Ishikawa (cell line): Measurements from ENCODE around the gene DKK3.
A peak's percentile ranks its signal among the peaks of the same experiment; 100 is the strongest.

Experiments
- CEBPB ChIP-seq: IDR thresholded peaks from 2 replicates; pipeline ENCODE4 v1.6.1; 2012
- CREB1 ChIP-seq: IDR thresholded peaks from 2 replicates; pipeline ENCODE4 v1.6.1; 2012; ENCODE audit warnings: low read depth
- EGR1 ChIP-seq: IDR thresholded peaks from 2 replicates; pipeline ENCODE4 v1.6.1; 2012
- EP300 ChIP-seq: IDR thresholded peaks from 2 replicates; pipeline ENCODE4 v1.6.1; 2012; ENCODE audit warnings: borderline replicate concordance
- NFIC ChIP-seq: IDR thresholded peaks from 2 replicates; pipeline ENCODE4 v1.6.1; 2012
- RAD21 ChIP-seq: IDR thresholded peaks from 2 replicates; pipeline ENCODE4 v1.6.1; 2012; ENCODE audit warnings: low read depth
- TEAD4 ChIP-seq: IDR thresholded peaks from 2 replicates; pipeline ENCODE4 v1.6.1; 2012
- YY1 ChIP-seq: IDR thresholded peaks from 2 replicates; pipeline ENCODE4 v1.6.1; 2012; ENCODE audit warnings: low read depth
- TF ChIP-seq, protein P1 (sequence below): IDR thresholded peaks from 2 replicates; pipeline ENCODE4 v1.6.1; 2012; ENCODE audit warnings: low read depth, mild to moderate bottlenecking

DNA sequence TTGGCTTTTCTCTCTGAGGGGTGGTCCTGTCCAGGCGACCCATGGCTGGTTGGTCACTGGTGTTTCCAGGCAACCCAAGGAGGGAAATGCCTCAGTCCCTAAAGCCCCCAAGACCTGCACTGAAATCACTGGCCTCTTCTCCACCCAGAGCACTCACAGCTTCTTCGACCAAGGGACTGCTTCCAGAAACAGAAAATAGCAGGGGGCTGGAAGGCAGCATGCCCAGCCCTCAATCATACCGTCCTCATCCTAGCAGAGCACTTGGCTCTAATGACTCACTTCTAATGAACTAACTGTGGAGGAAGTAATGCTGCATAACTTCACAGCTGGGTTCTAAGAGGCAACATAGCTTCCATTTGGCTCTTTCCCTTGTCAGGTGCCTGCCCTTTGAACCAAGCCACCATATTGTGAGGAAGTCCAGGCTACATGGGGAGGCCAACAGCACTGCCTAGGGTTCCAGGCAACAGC lies 27.6 kb downstream of the DKK3 start:
- no peak for TF ChIP-seq NFIC
- peak; percentile 20; the same call in 1 of the 2 replicates for TF ChIP-seq EP300
- TF ChIP-seq CEBPB = no peak
- TF ChIP-seq EGR1 = no peak
- TF ChIP-seq, protein P1, sequence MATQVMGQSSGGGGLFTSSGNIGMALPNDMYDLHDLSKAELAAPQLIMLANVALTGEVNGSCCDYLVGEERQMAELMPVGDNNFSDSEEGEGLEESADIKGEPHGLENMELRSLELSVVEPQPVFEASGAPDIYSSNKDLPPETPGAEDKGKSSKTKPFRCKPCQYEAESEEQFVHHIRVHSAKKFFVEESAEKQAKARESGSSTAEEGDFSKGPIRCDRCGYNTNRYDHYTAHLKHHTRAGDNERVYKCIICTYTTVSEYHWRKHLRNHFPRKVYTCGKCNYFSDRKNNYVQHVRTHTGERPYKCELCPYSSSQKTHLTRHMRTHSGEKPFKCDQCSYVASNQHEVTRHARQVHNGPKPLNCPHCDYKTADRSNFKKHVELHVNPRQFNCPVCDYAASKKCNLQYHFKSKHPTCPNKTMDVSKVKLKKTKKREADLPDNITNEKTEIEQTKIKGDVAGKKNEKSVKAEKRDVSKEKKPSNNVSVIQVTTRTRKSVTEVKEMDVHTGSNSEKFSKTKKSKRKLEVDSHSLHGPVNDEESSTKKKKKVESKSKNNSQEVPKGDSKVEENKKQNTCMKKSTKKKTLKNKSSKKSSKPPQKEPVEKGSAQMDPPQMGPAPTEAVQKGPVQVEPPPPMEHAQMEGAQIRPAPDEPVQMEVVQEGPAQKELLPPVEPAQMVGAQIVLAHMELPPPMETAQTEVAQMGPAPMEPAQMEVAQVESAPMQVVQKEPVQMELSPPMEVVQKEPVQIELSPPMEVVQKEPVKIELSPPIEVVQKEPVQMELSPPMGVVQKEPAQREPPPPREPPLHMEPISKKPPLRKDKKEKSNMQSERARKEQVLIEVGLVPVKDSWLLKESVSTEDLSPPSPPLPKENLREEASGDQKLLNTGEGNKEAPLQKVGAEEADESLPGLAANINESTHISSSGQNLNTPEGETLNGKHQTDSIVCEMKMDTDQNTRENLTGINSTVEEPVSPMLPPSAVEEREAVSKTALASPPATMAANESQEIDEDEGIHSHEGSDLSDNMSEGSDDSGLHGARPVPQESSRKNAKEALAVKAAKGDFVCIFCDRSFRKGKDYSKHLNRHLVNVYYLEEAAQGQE = no peak
- no peak for TF ChIP-seq RAD21
- no peak for TF ChIP-seq YY1
- no peak for TF ChIP-seq TEAD4
- TF ChIP-seq CREB1 = no peak
